Mucosa of stomach (tissue), 1 donor: ENCODE data around the gene HAND1.

Experiments
- H3K27me3 ChIP-seq: one replicate; pipeline ENCODE4 v1.7.0; 2013; ENCODE audit warnings: mild to moderate bottlenecking, low read length; ENCODE audit not compliant: control insufficient read depth, insufficient read depth
- H3K36me3 ChIP-seq: one replicate; pipeline ENCODE4 v1.7.0; 2013; ENCODE audit warnings: low read length; ENCODE audit not compliant: control insufficient read depth, insufficient read depth
- H3K4me1 ChIP-seq: one replicate; pipeline ENCODE4 v1.7.0; 2013; ENCODE audit warnings: mild to moderate bottlenecking, low read length; ENCODE audit not compliant: control insufficient read depth, insufficient read depth
- H3K4me3 ChIP-seq: one replicate; pipeline ENCODE4 v1.7.0; 2013; ENCODE audit warnings: low read length
- H3K9ac ChIP-seq: one replicate; pipeline ENCODE4 v1.7.0; 2013; ENCODE audit warnings: mild to moderate bottlenecking, low read length, moderate library complexity
- H3K9me3 ChIP-seq: one replicate; pipeline ENCODE4 v1.7.0; 2013; ENCODE audit warnings: mild to moderate bottlenecking, low read length, moderate library complexity; ENCODE audit not compliant: control insufficient read depth
- donor health status: Pancreatic carcinoma.

HAND1 gene

DNA sequence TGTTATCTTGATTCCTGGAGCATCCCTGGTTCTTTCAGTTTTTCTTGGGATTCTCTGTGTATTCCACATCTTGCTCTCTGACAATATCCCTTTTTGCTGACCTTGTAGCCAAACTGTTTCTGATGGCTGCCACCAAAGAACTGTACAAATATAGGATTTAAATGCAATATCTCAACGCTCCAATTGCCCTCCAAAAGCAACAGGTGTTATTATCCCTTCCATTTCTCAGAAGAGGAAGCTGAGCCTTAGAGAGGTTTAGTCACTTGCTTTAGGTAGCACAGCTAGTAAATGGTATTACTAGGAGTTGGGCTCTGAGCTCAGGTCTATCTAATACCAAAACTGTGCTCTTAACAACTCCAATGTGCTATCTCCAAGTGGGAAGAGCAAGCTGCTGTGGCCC, 24.2 kb upstream of the HAND1 start:
- H3K4me1 ChIP-seq = no peaks in the 10 kb centered on the region
- H3K9ac ChIP-seq = no peak overlapping the region
- no peaks in the 10 kb centered on the region for H3K9me3 ChIP-seq
- H3K4me3 ChIP-seq = no peak overlapping the region
- no peaks in the 10 kb centered on the region for H3K36me3 ChIP-seq
- peaks cover 12% of the 10 kb centered on the region for H3K27me3 ChIP-seq

DNA sequence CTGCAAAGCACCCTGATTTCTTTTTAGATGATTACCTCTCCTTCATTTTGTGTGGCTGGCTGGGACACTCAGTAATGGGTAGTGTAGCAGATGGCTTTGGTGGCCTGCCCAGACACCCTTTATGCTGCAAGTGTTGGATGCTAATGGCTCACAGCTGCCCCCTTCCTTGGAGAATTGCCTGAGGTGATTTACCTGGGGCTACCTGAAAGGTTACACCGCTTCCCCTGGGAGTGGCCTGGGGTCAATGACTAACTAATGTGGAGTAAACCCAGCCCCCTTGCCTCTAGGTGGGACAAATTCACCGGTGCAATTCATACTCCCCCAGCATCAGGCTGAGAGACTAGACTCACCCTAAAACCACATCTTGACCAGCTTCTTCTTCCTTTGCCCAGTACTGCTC, 23.5 kb upstream of the HAND1 start:
- peaks cover 12% of the 10 kb centered on the region for H3K27me3 ChIP-seq
- H3K9ac ChIP-seq = no peak overlapping the region
- no peaks in the 10 kb centered on the region for H3K9me3 ChIP-seq
- H3K4me1 ChIP-seq = no peaks in the 10 kb centered on the region
- H3K36me3 ChIP-seq = no peaks in the 10 kb centered on the region
- no peak overlapping the region for H3K4me3 ChIP-seq

DNA sequence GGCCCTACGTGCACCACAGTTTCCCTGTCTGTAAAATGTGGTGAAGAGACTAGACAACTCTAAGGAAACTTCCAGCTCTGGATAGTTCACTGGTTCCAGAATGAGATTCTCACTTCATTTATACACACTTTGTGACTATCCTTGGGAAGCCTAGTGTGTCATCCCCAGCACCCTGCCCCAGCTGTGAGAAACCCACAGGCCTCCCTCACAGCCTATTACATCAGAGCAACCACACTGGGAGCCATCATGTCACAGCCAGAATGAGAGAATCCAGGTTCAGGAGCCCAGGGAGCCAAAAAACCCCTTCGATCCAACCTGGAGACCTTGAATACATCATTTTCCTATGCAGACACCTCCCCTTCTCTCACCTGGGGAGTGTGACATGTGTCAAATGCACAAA, 21.0 kb upstream of the HAND1 start:
- peaks cover 9% of the 10 kb centered on the region for H3K27me3 ChIP-seq
- no peaks in the 10 kb centered on the region for H3K36me3 ChIP-seq
- H3K9ac ChIP-seq = no peak overlapping the region

DNA sequence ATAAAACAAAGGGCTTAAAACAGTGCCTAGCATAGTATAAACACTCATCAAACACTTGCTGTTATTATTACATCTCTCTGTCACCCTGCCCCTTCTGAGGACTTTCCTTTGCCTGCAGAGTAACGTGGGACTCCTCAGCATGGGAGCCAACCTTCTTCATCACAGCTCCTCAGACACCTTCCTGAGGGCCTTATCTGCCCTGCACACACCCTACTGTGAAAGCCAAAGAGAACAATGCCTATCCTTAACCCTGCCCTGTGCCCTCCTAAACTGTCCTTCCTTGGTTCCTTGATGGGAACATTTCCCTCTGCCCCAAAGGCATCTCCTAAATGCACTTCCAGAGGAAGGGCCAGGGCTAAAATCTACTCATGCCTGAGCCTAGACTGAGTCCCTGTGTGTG, 20.6 kb upstream of the HAND1 start:
- Histone ChIP-seq H3K4me1 (no peaks in the 10 kb centered on the region), H3K9me3 (no peaks in the 10 kb centered on the region), H3K27me3 (peaks cover 13% of the 10 kb centered on the region), H3K9ac (no peak overlapping the region), H3K4me3 (no peak overlapping the region), H3K36me3 (no peaks in the 10 kb centered on the region)

More for the DNA sequence above, 21.0 kb upstream of the HAND1 start:
- no peak overlapping the region for H3K4me3 ChIP-seq
- H3K4me1 ChIP-seq = no peaks in the 10 kb centered on the region
- no peaks in the 10 kb centered on the region for H3K9me3 ChIP-seq

DNA sequence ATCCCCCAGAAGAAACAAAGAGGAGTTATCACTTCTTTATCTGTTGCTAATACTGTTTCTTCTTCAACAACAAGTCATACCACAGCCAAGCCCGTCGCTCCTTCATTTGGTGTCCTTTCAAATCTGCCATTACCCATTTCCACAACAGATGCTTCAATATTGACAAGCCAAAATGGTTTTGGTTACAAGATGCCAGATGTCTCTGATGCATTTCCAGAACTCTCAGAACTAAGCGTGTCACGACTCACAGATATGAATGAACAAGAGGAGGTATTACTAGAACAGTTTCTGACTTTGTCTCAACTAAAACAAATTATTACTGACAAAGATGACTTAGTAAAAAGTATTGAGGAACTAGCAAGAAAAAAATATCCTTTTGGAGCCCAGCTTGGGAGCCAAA, 16.0 kb upstream of the HAND1 start:
- H3K36me3 ChIP-seq = no peaks in the 10 kb centered on the region
- no peak overlapping the region for H3K9ac ChIP-seq
- H3K27me3 ChIP-seq = peaks cover 23% of the 10 kb centered on the region
- no peaks in the 10 kb centered on the region for H3K9me3 ChIP-seq
- no peaks in the 10 kb centered on the region for H3K4me1 ChIP-seq
- H3K4me3 ChIP-seq = no peak overlapping the region

DNA sequence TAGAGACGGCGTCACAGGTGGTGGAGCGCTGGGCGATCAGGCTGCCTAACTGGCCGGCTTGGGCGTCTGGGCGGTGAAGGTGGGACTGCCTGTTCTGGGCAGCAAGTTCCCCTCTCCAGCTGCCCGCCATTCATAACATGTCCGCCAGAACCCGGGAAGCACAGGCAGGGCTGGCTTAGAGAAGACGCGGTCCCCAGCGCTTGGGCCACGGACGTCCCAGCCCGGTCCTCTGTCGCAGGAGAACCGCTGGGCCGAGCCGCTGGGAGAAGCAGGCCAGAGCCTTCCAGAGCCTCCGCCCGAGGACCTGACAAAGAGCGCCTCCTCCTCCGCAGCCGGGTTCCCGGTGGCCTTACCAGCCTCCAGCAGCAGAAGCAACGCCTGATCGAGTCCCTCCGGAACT, 15.2 kb upstream of the HAND1 start:
- Histone ChIP-seq H3K9me3 (no peaks in the 10 kb centered on the region), H3K4me3 (no peak overlapping the region), H3K4me1 (no peaks in the 10 kb centered on the region), H3K36me3 (no peaks in the 10 kb centered on the region), H3K27me3 (peaks cover 29% of the 10 kb centered on the region), H3K9ac (no peak overlapping the region)

DNA sequence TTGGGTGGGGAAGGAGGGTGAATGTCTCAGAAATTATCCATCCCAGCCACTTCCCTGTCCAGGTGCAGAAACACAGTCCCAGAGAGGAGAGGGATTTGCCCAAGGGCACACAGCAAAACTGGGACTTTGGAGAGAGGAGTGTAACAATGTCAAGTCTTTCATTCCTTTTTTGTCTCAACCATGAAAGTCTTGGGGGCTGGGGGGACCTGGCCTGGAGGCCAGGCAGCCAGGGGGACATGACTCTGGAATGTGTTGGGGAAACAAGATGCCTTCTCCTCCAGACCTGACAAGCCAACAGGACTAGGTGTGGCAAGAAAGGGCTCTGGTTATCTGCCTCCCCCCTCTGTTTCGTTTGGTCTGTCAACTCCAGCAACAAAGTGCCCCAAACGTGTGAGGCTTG, 13.9 kb upstream of the HAND1 start:
- no peaks in the 10 kb centered on the region for H3K9me3 ChIP-seq
- H3K4me1 ChIP-seq = no peaks in the 10 kb centered on the region
- peaks cover 38% of the 10 kb centered on the region for H3K27me3 ChIP-seq
- H3K9ac ChIP-seq = no peak overlapping the region
- H3K4me3 ChIP-seq = no peak overlapping the region
- H3K36me3 ChIP-seq = no peaks in the 10 kb centered on the region

DNA sequence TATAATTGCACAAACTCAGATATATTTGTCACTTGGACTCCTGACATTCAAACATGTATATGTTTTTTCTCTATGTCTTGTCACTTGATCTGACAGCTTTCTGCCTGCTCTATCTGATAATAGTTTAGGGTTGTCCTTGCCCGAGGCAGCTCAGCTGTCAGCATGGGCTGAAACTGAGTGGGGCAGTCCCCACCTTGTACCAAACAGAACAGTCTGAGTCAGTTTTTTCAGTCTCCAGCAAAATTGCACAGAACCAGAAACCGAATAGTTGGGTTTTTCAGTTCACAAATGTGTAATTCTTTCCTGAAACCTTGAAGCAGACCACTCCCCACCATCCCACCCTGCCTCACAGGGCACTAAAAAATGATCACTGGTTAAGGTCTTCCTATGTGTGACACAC, 9.5 kb upstream of the HAND1 start:
- Histone ChIP-seq H3K27me3 (peaks cover 67% of the 10 kb centered on the region), H3K36me3 (no peaks in the 10 kb centered on the region)

DNA sequence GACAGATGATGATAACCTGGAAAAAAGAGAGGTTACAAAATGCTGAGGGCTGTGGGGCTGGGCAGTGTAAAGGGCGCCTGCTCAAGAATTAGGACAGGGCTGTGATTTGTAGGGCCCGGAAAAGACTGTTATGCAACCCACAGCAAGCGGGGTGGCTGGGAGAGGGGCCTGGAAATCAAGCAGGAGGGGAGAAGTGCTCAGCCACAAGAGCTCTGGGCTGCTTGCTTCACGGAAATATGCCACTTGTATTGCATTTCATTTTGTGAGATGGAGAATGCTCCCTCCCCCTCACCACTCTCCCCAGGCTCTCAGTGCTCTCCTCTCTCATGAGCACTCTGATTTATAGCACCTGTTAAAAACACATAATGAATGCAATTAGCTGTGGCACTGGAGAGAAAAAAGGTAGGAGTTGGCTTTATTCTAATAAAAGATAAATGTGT, 8.4 kb upstream of the HAND1 start:
- H3K4me1 ChIP-seq = peaks cover 6% of the 10 kb centered on the region
- no peaks in the 10 kb centered on the region for H3K36me3 ChIP-seq
- H3K4me3 ChIP-seq = no peak overlapping the region
- peaks cover 70% of the 10 kb centered on the region for H3K27me3 ChIP-seq
- H3K9ac ChIP-seq = no peak overlapping the region
- no peaks in the 10 kb centered on the region for H3K9me3 ChIP-seq

More for the DNA sequence above, 9.5 kb upstream of the HAND1 start:
- Histone ChIP-seq H3K9ac (no peak overlapping the region), H3K9me3 (no peaks in the 10 kb centered on the region), H3K4me3 (no peak overlapping the region), H3K4me1 (peaks cover 6% of the 10 kb centered on the region)

DNA sequence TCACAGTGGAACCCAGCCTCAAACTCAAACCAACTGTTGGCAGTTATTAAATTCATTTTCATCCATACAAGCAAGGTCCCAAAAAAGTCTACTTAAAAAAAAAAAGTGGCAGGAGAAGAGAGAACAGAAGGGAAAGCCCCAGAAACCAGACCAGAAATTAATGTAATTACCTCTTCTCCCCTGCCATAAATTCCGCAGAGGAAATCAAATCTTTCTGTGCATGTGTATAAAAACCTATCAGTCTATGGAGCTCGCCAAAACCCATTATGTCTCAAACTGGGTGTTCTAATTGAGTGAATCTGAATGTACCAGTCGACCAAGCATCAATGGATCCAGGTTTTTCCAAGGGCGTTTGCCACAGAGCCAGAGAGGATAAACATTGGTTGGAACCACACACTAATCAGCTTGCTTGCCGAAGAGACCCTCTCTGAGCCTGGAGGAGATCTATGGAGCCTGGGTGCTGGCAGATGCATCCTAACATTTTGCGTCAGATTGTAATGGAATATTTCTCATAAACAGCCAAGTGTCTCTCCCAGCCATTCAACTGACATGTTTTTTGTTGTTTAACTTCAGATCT, 7.9 kb upstream of the HAND1 start:
- peaks cover 6% of the 10 kb centered on the region for H3K4me1 ChIP-seq
- H3K9me3 ChIP-seq = no peaks in the 10 kb centered on the region
- H3K36me3 ChIP-seq = no peaks in the 10 kb centered on the region
- H3K4me3 ChIP-seq = no peak overlapping the region
- no peak overlapping the region for H3K9ac ChIP-seq
- H3K27me3 ChIP-seq = peaks cover 76% of the 10 kb centered on the region

DNA sequence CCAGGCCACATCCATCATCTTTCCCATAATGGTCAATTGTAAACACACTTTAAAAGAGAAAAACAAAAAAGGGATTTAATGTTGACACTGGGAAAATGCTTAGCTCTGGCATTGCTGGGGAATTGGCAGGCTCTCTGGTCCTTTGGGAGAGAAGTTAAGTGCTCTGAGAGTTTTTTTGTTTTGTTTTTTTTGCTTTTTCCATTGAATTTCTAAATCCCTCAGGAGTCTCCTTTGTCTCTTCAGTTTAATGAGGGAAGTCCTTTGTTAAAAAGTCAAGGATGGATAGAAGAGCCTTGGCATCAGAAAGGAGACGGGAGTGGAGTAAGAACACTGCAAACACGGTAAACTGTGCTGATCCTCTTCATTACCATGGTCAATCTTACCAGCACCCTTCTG, 7.1 kb upstream of the HAND1 start:
- Histone ChIP-seq H3K4me3 (no peak overlapping the region), H3K9me3 (no peaks in the 10 kb centered on the region), H3K9ac (no peak overlapping the region), H3K36me3 (no peaks in the 10 kb centered on the region), H3K27me3 (peaks cover 84% of the 10 kb centered on the region), H3K4me1 (peaks cover 6% of the 10 kb centered on the region)

DNA sequence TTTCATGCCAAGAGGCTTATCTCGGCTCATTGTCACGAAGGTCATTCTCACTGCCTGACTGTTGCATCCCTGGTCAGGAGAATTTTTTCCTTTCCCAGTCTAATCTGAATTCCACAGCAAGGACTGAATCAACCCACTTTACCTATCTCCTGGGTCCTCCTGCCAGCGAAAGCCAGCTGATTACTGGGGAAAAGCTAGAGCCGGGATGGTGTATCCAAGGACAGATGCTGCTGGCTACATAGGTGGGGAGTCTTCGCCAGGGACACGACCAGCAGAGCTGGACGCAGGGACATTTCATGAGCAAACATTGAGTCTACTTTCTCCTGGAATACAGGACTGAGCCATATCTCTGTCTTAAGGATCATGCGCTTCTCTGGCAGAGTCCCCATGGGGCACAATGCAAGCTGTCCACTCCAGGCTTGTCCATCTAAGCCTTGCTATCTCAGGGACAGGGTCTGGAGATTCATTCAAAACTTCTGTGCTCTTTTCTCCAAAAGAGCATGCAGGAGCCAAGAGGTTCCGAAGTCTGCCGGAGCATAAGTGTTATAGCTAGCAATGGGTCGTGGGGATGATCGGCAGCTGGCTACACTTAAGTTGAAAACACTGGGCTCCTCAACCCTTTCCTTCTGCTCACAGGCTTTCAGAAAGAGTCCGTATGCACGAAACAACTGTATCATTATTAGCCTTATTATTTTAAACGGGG, 6.5 kb upstream of the HAND1 start:
- no peak overlapping the region for H3K4me3 ChIP-seq
- H3K36me3 ChIP-seq = no peaks in the 10 kb centered on the region
- no peaks in the 10 kb centered on the region for H3K9me3 ChIP-seq
- no peak overlapping the region for H3K9ac ChIP-seq
- H3K4me1 ChIP-seq = peaks cover 6% of the 10 kb centered on the region
- H3K27me3 ChIP-seq = peaks cover 90% of the 10 kb centered on the region
